Uterus (tissue), 4 donors: ENCODE data around the gene EGF. TPM values are rescaled to one million over a fixed set of nuclear protein-coding genes. Genes with fewer than 3 reads are reported as not detected.
A peak's percentile ranks its signal among the peaks of the same experiment; 100 is the strongest.

Experiments
- DNase-seq, 2 donors: peaks; one replicate each; pipeline ENCODE4 v3.0.0-alpha.2; 2019 to 2020
- H3K27ac ChIP-seq, 2 donors: fragments of 200-600 bp; sonication (generic); 1 replicate in 1 of 2; 2 replicates in 1 of 2; pipeline ENCODE4 v1.5.1; 2016 to 2018
- H3K27me3 ChIP-seq, 2 donors: fragments of 200-600 bp; sonication (generic); one replicate each; pipeline ENCODE4 v1.5.1; 2018 to 2019; ENCODE audit warnings: control low read depth in 1 of 2
- H3K36me3 ChIP-seq, 2 donors: fragments of 200-600 bp; sonication (generic); one replicate each; pipeline ENCODE4 v1.5.1; 2019; ENCODE audit warnings: control low read depth in 1 of 2
- H3K4me1 ChIP-seq, 2 donors: fragments of 200-600 bp; sonication (generic); one replicate each; pipeline ENCODE4 v1.5.1; 2018 to 2019; ENCODE audit warnings: control low read depth in 1 of 2
- H3K4me3 ChIP-seq, 2 donors: fragments of 200-600 bp; sonication (generic); 1 replicate in 1 of 2; 2 replicates in 1 of 2; pipeline ENCODE4 v1.5.1; 2018 to 2019; ENCODE audit warnings: mild to moderate bottlenecking in 1 of 2
- H3K9me3 ChIP-seq, 2 donors: fragments of 200-600 bp; sonication (generic); one replicate each; pipeline ENCODE4 v1.5.1; 2019; ENCODE audit warnings: control low read depth in 1 of 2
- POLR2A ChIP-seq, 2 donors: fragments of 450-650 bp; IDR thresholded peaks; one replicate each; pipeline ENCODE4 v1.6.1; 2016; ENCODE audit warnings: antibody characterized with exemption in 2 of 2, mild to moderate bottlenecking in 1 of 2, moderate library complexity in 1 of 2
- intact Hi-C: fragments of 100-400 bp; cut with DNase I; formaldehyde crosslinking; loops from one replicate; pipeline ENCODE4 v1.15.1; 2023; ENCODE audit warnings: low total_unique reads
- total RNA-seq, 4 donors: library from RNA; depleted of rRNA in 3 of 4; stranded (reverse); fragments of >200 nt in 3 of 4; gene quantifications; one replicate each; pipeline versions ENCODE4 v1.1.0 to v1.2.4, GENCODE V29; 2014 to 2023
- TF ChIP-seq, protein P1 (sequence below), 4 experiments: fragments of 200-600 bp in 2 of 4; fragments of 450-650 bp in 2 of 4; sonication (generic) in 2 of 4; IDR thresholded peaks; one replicate each; pipeline ENCODE4 v1.5.1; 2016 to 2019; ENCODE audit warnings: antibody characterized with exemption in 4 of 4, mild to moderate bottlenecking in 2 of 4, moderate library complexity in 1 of 4
- donor health status: DM: yes; HTN: yes; CAD: no.

Gene EGF
- total RNA-seq, 4 donors from 2014 or later, result 1.0 to 3.5 (median 1.5) TPM

DNA sequence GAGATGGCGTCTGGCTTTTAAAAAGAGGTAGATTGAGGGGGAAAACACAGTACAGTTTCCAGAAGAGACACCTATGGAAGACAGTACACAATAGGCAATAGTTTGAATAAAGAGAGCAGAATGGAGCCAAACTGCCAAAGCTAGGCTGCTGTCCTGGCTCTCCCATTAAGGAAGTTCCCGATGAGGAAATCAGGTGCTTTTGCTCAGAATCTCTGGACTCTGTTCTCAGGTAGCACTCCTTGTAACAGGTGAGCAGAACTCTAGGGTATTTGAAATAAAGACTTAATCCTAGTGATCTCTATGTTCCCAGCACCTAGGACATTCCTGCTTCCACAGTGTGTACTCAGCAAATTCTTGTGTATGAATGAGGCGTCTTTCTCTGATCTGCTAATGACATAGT lies 1.6 kb downstream of the EGF start:
- no peak for TF ChIP-seq POLR2A (IDR thresholded peaks at IDR 0.05)
- TF ChIP-seq, protein P1, sequence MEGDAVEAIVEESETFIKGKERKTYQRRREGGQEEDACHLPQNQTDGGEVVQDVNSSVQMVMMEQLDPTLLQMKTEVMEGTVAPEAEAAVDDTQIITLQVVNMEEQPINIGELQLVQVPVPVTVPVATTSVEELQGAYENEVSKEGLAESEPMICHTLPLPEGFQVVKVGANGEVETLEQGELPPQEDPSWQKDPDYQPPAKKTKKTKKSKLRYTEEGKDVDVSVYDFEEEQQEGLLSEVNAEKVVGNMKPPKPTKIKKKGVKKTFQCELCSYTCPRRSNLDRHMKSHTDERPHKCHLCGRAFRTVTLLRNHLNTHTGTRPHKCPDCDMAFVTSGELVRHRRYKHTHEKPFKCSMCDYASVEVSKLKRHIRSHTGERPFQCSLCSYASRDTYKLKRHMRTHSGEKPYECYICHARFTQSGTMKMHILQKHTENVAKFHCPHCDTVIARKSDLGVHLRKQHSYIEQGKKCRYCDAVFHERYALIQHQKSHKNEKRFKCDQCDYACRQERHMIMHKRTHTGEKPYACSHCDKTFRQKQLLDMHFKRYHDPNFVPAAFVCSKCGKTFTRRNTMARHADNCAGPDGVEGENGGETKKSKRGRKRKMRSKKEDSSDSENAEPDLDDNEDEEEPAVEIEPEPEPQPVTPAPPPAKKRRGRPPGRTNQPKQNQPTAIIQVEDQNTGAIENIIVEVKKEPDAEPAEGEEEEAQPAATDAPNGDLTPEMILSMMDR (IDR thresholded peaks at IDR 0.05), result no peak
- Histone ChIP-seq H3K36me3 (no peaks in the 10 kb centered on the region), H3K9me3 (no peaks in the 10 kb centered on the region), H3K27me3 (no peaks in the 10 kb centered on the region), H3K27ac (no peak overlapping the region), H3K4me3 (no peak overlapping the region), H3K4me1 (no peaks in the 10 kb centered on the region)
- intact Hi-C loops, result no loop called here
- DNase-seq, result no peak

DNA sequence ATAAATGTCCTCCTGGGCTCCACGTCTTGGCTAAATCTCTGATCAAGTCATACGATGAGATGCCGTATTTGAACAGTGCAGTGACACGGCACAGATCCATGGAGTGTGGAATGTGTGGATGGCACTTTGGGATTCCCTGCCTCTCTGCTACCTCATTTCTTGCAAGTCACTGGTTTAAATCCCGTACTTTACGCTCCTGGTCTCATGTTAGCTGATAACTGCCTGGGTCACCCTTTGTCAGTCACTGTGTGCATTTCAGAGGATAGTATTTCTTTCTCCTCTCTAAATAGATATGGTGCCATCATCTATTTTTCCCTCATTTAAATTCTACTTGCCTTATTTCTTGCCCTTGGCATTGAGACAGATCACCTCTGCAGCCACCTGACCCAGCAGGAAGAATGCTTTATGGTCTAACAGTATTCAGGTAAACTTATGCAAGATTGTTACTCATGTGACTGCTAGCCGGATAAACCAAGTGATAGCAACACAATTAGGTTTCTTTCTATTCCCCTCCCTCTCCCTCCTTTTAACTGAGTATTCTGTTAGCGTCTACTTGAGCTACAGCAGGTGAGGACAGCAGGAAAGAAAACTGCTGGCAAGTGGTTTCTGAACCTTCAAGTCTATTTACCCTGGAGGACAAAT lies 2.8 kb downstream of the EGF start:
- no peaks in the 10 kb centered on the region for H3K27me3 ChIP-seq
- H3K4me1 ChIP-seq, result no peaks in the 10 kb centered on the region
- H3K4me3 ChIP-seq, result no peak overlapping the region
- intact Hi-C loops, result no loop called here
- H3K27ac ChIP-seq, result no peak overlapping the region
- no peak for DNase-seq
- no peaks in the 10 kb centered on the region for H3K36me3 ChIP-seq
- no peak for TF ChIP-seq POLR2A (IDR thresholded peaks at IDR 0.05)
- TF ChIP-seq, protein P1 (IDR thresholded peaks at IDR 0.05), result no peak
- H3K9me3 ChIP-seq, result no peaks in the 10 kb centered on the region

DNA sequence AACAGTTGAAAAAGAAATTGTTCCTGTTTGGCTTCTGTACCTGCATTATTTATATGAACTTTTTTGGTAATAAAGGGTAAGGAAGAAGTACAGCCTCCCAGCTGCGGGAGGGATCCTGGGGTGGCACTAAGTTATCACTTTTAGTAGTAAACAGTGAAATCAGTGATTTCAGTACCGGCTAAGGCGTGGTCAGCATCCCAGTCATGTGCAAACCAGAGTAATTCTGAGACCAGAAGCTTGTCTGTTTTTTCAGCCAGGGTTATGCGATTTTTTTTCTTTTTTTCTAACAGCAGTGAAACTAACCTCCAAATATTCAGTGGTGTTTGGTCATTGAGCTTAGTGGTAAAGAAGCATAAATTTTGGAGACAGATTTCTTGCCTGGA lies 3.3 kb downstream of the EGF start:
- H3K4me3 ChIP-seq, result no peak overlapping the region
- no peak for DNase-seq
- H3K27me3 ChIP-seq, result no peaks in the 10 kb centered on the region
- no peaks in the 10 kb centered on the region for H3K4me1 ChIP-seq
- H3K9me3 ChIP-seq, result no peaks in the 10 kb centered on the region
- no peak overlapping the region for H3K27ac ChIP-seq
- no peaks in the 10 kb centered on the region for H3K36me3 ChIP-seq
- intact Hi-C loops, result no loop called here
- TF ChIP-seq, protein P1 (IDR thresholded peaks at IDR 0.05), result no peak
- TF ChIP-seq POLR2A (IDR thresholded peaks at IDR 0.05), result no peak

DNA sequence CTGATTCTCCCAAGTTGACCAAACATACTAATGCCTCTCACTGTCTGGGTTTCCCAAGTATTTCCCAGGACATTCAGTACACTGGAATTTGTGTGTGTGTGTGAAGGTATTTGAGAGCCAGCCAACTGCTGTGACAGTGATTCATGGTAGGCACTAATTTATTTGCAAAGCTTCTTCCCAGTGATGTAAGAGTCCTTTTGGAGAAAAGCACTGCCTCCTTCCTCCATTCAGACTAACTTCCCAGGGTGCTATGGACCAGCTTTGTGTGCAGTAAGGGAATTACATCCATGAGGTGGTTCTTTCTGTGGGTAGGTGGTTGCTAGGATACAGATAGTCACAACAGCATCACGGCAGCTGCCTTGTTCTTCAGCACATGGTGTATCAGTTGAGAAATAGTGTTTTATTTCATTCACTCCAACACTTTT lies 8.7 kb downstream of the EGF start:
- H3K9me3 ChIP-seq, result no peaks in the 10 kb centered on the region
- intact Hi-C loops, result no loop called here
- no peaks in the 10 kb centered on the region for H3K4me1 ChIP-seq
- DNase-seq, result peak in 1 of 2 donors; percentile 20
- H3K36me3 ChIP-seq, result no peaks in the 10 kb centered on the region
- TF ChIP-seq, protein P1 (IDR thresholded peaks at IDR 0.05), result no peak
- TF ChIP-seq POLR2A (IDR thresholded peaks at IDR 0.05), result no peak
- H3K4me3 ChIP-seq, result no peak overlapping the region
- no peaks in the 10 kb centered on the region for H3K27me3 ChIP-seq
- no peak overlapping the region for H3K27ac ChIP-seq

DNA sequence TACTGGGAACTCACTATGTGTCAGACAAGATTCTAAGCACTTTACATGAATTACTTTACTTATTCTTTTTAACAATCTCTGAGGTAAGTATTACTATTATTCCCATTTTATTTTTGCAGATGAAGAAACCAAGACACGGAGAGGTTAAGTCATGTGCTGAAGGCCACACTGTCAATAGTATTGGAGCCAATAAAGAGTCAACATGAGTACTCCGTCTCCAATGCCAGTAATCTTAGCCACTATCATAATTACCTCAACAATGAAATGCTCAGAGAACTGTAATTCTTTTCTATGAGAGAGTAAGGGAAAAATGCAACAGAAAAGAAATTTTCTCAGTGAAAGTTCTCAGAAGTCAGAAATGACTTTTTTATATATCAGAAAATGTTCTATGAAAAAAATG lies 12.7 kb downstream of the EGF start:
- intact Hi-C loops, result no loop called here
- no peak for DNase-seq
- H3K4me1 ChIP-seq, result no peaks in the 10 kb centered on the region

More for the DNA sequence above, 12.7 kb downstream of the EGF start:
- Histone ChIP-seq H3K4me3 (no peak overlapping the region), H3K9me3 (no peaks in the 10 kb centered on the region), H3K36me3 (no peaks in the 10 kb centered on the region), H3K27ac (no peak overlapping the region), H3K27me3 (no peaks in the 10 kb centered on the region)
- TF ChIP-seq POLR2A (IDR thresholded peaks at IDR 0.05), result no peak
- TF ChIP-seq, protein P1 (IDR thresholded peaks at IDR 0.05), result no peak
